HepG2 (cell line): ENCODE data around the gene POLR1D. TPM values are rescaled to one million over a fixed set of nuclear protein-coding genes. Genes with fewer than 3 reads are reported as not detected.

Experiments used
- ATAC-seq: fragments of 200-7000 bp; cut with Tn5 transposase; 3 replicates; pipeline ENCODE4 v1.9.1; 2020; ENCODE audit warnings: mild to moderate bottlenecking, moderate library complexity
- BruUV-seq: library from RNA; stranded (reverse); fragments of 400-500 nt; replicated peaks from 2 replicates; lab custom pipeline; 2021; lab: Mats Ljungman, UMichigan
- CTCF ChIA-PET: fragments of 300-600 bp; formaldehyde crosslinking; extraction: SDS; loops from one replicate; lab custom pipeline; 2021; ENCODE audit warnings: low total read pairs, inconsistent platforms, low intra/inter-chr PET ratio; lab: Yijun Ruan, JAX
- POLR2A ChIA-PET: fragments of 350-600 bp; sonication (Branson Sonifier 250); formaldehyde crosslinking; loops from one replicate; lab custom pipeline; 2020; ENCODE audit warnings: antibody characterized with exemption, inconsistent platforms; lab: Yijun Ruan, JAX
- DNase-seq: peaks from one replicate; pipeline ENCODE4 v3.0.0-alpha.2; 2015; ENCODE audit warnings: low spot score
- FAIRE-seq: peaks from 3 replicates; lab custom pipeline; 2011; peaks lifted over from hg19 to GRCh38; lab: Jason Lieb, UNC
- H2AFZ ChIP-seq: one replicate; pipeline ENCODE4 v1.6.1; 2011; ENCODE audit warnings: low read length, inconsistent platforms
- H3K27ac ChIP-seq: fragments of 300-600 bp; 3 replicates; pipeline ENCODE4 v1.8.0; 2011; ENCODE audit warnings: mixed run types, mild to moderate bottlenecking, mixed read lengths, low read length, inconsistent platforms; ENCODE audit not compliant: insufficient read depth; ENCODE audit errors: extremely low read length
- H3K27me3 ChIP-seq, 2 experiments: fragments of 200-600 bp in 1 of 2; 2 replicates in 1 of 2; 3 replicates in 1 of 2; pipeline versions ENCODE4 v1.6.0 to v1.8.0; 2011; ENCODE audit warnings: low read length in 2 of 2, mild to moderate bottlenecking in 2 of 2, moderate library complexity in 2 of 2, inconsistent platforms in 1 of 2; ENCODE audit not compliant: insufficient read depth in 2 of 2, control insufficient read depth in 1 of 2
- H3K36me3 ChIP-seq, 2 experiments: fragments of 200-600 bp in 1 of 2; replicated peaks in 1 of 2; 2 replicates in 1 of 2; 3 replicates in 1 of 2; pipeline versions ENCODE4 v1.5.1 to v1.8.0; 2011; ENCODE audit warnings: low read length in 2 of 2, inconsistent platforms in 1 of 2; ENCODE audit not compliant: insufficient read depth in 2 of 2, control insufficient read depth in 1 of 2
- H3K4me1 ChIP-seq: 2 replicates; pipeline ENCODE4 v1.5.1; 2012; ENCODE audit warnings: low read length, inconsistent platforms; ENCODE audit not compliant: insufficient read depth
- H3K4me2 ChIP-seq: 2 replicates; pipeline ENCODE4 v1.6.0; 2011; ENCODE audit warnings: low read depth, low read length, inconsistent platforms
- H3K4me3 ChIP-seq, 3 experiments: fragments of 200-600 bp in 1 of 3; sonication (generic), shearing (Covaris generic) in 1 of 3; replicated peaks in 1 of 3; 2 replicates each; pipeline ENCODE4 v1.5.1; 2011 to 2016; ENCODE audit warnings: low read length in 3 of 3, inconsistent platforms in 2 of 3, low read depth in 2 of 3, mild to moderate bottlenecking in 2 of 3, control low read depth in 1 of 3, mixed read lengths in 1 of 3; ENCODE audit not compliant: insufficient read depth in 1 of 3
- H3K79me2 ChIP-seq: one replicate; pipeline ENCODE4 v1.6.1; 2011; ENCODE audit warnings: low read length, inconsistent platforms; ENCODE audit not compliant: insufficient read depth
- H3K9ac ChIP-seq: 2 replicates; pipeline ENCODE4 v1.6.0; 2011; ENCODE audit warnings: mild to moderate bottlenecking, low read depth, low read length, inconsistent platforms; ENCODE audit not compliant: insufficient read depth
- H3K9me3 ChIP-seq: 2 replicates; pipeline ENCODE4 v1.5.1; 2012; ENCODE audit warnings: mild to moderate bottlenecking, low read length
- H4K20me1 ChIP-seq: 2 replicates; pipeline ENCODE4 v1.6.0; 2011; ENCODE audit warnings: inconsistent platforms, mild to moderate bottlenecking, low read length, moderate library complexity; ENCODE audit not compliant: insufficient read depth
- CREM ChIP-seq, 2 experiments: sonication (generic) in 1 of 2; formaldehyde crosslinking in 1 of 2; IDR thresholded peaks; 2 replicates each; pipeline versions ENCODE4 v1.4.0 to v1.6.1; 2016 to 2020; ENCODE audit warnings: antibody characterized with exemption in 1 of 2, mild to moderate bottlenecking in 1 of 2, missing genetic modification reagents in 1 of 2
- FOXP1 ChIP-seq, 2 experiments: fragments of 450-650 bp in 1 of 2; IDR thresholded peaks; 2 replicates each; pipeline ENCODE4 v1.6.1; 2017 to 2018; ENCODE audit warnings: antibody characterized with exemption in 1 of 2
- HDAC1 ChIP-seq: sonication (generic); formaldehyde crosslinking; IDR thresholded peaks from 2 replicates; pipeline ENCODE4 v1.5.1; 2020; ENCODE audit warnings: mild to moderate bottlenecking, missing genetic modification reagents
- MTF1 ChIP-seq: sonication (generic); formaldehyde crosslinking; IDR thresholded peaks from 2 replicates; pipeline ENCODE4 v1.5.0; 2020; ENCODE audit warnings: missing genetic modification reagents
- POLR2A ChIP-seq, 2 experiments: IDR thresholded peaks; 2 replicates each; pipeline ENCODE4 v1.6.1; 2011; ENCODE audit warnings: low read depth in 2 of 2, low read length in 2 of 2, mild to moderate bottlenecking in 1 of 2, moderate library complexity in 1 of 2; ENCODE audit not compliant: insufficient read depth in 1 of 2
- SNAI1 ChIP-seq: sonication (generic); formaldehyde crosslinking; IDR thresholded peaks from 2 replicates; pipeline ENCODE4 v1.5.0; 2020; ENCODE audit warnings: mild to moderate bottlenecking, missing genetic modification reagents, borderline replicate concordance
- TEAD3 ChIP-seq: optimal IDR thresholded peaks from 2 replicates; pipeline ENCODE3; 2016; ENCODE audit warnings: borderline replicate concordance
- ZNF232 ChIP-seq: sonication (generic); formaldehyde crosslinking; IDR thresholded peaks from 2 replicates; pipeline ENCODE4 v1.4.0; 2020; ENCODE audit warnings: missing genetic modification reagents, borderline replicate concordance
- WGBS: methylation state at CpG from one replicate; pipeline ENCODE4 v1.1.6; 2017; ENCODE audit warnings: low lambda C conversion rate; 5-methylcytosine and 5-hydroxymethylcytosine counted together
- in situ Hi-C: cut with HindIII; loops from 2 replicates; pipeline ENCODE4 v1.10.0; 2017; ENCODE audit warnings: low pct_unique_long_range_greater_than_20kb; ENCODE audit not compliant: extremely low pct_ligation_motif_present
- intact Hi-C: fragments of 100-400 bp; cut with micrococcal nuclease; formaldehyde crosslinking; loops from one replicate; pipeline ENCODE4 v1.10.0; 2022; ENCODE audit not compliant: unreplicated experiment
- polyA plus RNA-seq, 8 experiments: library from polyadenylated mRNA; depleted of rRNA in 3 of 8; stranded (reverse) in 7 of 8; unstranded in 1 of 8; fragments of >200 nt; fragmentation: Illumina TruSeq in 4 of 8; extraction: Trizol in 4 of 8; gene quantifications; 2 replicates each; pipeline versions ENCODE4 v1.2.1 to v1.2.3, GENCODE V29; 2011 to 2016; ENCODE audit warnings: low read depth in 4 of 8, missing spikeins in 1 of 8, mixed read lengths in 1 of 8; ENCODE audit not compliant: insufficient read depth in 1 of 8
- total RNA-seq, 5 experiments: library from RNA; depleted of rRNA; stranded (reverse); fragments of >200 nt; fragmentation: Illumina TruSeq; extraction: Trizol; gene quantifications; 2 replicates each; pipeline ENCODE4 v1.2.3, GENCODE V29; 2016; ENCODE audit warnings: low read depth in 1 of 5
- TF ChIP-seq, protein P1 (sequence below): IDR thresholded peaks from 2 replicates; pipeline ENCODE4 v1.6.1; 2016; ENCODE audit warnings: low read depth, missing genetic modification reagents, missing compliant biosample characterization
- TF ChIP-seq, protein P2 (sequence below): IDR thresholded peaks from 2 replicates; pipeline ENCODE4 v1.6.1; 2018; ENCODE audit warnings: missing genetic modification reagents
- TF ChIP-seq, protein P3 (sequence below): IDR thresholded peaks from 2 replicates; pipeline ENCODE4 v1.4.0; 2020; ENCODE audit warnings: mild to moderate bottlenecking, missing genetic modification reagents

The POLR1D gene
- total and polyA plus RNA-seq, 2 of the 13 experiments (the other 11 are each of a cell fraction or from before 2014, with no cell fraction given), result 183 to 490 TPM

DNA sequence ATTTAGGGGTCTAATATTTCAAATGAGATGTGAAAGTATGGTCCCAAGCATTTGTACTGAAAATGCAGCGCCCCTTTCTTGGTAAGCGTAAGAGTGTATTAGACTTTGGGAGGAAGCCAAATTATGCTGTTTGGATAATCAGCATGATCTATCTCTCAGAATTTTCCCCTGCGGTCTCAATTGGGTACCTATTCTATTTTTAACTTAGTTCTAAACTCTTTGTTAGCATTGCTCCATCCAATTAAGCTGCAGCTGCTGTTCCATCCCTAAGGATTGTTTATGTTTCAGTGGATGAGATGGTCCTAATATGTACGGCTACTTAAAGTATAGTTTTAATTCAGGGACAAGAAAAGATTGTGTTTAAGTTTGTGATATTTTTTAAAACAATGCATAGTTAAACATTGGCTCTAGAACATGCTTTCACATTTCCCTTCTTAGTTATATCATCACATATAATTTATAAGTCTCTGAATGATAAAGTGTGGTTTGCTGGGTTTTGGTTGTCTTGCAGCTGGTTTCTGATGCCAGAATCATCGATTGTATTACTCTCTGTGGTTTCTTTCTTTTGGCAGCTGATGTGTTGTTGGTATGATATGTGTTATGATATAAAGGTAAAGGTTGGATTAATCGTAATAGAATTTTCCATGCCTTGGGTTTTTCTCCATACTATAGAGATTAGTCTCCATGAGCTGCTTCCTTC is 15.0 kb downstream of the POLR1D start (continued):
- TF ChIP-seq, protein P1, sequence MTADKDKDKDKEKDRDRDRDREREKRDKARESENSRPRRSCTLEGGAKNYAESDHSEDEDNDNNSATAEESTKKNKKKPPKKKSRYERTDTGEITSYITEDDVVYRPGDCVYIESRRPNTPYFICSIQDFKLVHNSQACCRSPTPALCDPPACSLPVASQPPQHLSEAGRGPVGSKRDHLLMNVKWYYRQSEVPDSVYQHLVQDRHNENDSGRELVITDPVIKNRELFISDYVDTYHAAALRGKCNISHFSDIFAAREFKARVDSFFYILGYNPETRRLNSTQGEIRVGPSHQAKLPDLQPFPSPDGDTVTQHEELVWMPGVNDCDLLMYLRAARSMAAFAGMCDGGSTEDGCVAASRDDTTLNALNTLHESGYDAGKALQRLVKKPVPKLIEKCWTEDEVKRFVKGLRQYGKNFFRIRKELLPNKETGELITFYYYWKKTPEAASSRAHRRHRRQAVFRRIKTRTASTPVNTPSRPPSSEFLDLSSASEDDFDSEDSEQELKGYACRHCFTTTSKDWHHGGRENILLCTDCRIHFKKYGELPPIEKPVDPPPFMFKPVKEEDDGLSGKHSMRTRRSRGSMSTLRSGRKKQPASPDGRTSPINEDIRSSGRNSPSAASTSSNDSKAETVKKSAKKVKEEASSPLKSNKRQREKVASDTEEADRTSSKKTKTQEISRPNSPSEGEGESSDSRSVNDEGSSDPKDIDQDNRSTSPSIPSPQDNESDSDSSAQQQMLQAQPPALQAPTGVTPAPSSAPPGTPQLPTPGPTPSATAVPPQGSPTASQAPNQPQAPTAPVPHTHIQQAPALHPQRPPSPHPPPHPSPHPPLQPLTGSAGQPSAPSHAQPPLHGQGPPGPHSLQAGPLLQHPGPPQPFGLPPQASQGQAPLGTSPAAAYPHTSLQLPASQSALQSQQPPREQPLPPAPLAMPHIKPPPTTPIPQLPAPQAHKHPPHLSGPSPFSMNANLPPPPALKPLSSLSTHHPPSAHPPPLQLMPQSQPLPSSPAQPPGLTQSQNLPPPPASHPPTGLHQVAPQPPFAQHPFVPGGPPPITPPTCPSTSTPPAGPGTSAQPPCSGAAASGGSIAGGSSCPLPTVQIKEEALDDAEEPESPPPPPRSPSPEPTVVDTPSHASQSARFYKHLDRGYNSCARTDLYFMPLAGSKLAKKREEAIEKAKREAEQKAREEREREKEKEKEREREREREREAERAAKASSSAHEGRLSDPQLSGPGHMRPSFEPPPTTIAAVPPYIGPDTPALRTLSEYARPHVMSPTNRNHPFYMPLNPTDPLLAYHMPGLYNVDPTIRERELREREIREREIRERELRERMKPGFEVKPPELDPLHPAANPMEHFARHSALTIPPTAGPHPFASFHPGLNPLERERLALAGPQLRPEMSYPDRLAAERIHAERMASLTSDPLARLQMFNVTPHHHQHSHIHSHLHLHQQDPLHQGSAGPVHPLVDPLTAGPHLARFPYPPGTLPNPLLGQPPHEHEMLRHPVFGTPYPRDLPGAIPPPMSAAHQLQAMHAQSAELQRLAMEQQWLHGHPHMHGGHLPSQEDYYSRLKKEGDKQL, result no peak
- TF ChIP-seq, protein P2, sequence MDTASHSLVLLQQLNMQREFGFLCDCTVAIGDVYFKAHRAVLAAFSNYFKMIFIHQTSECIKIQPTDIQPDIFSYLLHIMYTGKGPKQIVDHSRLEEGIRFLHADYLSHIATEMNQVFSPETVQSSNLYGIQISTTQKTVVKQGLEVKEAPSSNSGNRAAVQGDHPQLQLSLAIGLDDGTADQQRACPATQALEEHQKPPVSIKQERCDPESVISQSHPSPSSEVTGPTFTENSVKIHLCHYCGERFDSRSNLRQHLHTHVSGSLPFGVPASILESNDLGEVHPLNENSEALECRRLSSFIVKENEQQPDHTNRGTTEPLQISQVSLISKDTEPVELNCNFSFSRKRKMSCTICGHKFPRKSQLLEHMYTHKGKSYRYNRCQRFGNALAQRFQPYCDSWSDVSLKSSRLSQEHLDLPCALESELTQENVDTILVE (CRISPR knock-in tag), result no peak

DNA sequence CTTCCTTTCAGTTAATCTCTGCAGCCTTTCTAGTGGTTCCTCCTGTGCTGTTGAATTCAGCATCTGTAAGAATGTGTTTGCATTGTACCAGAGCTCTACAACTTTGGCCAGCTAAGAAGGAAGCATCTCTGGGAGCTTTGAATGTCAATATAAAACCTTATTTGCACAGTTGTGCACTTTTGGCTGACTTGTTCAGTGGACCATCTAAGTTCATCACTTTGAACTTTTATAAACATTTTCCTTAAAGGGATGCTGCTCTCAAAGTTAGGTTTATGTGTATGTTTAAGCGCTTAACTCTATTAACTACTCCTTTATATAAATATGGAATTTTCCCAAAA is 15.6 kb downstream of the POLR1D start:
- Histone ChIP-seq H3K9ac (no peak overlapping the region), H3K4me1 (peaks cover 56% of the 10 kb centered on the region), H3K79me2 (peaks cover 35% of the 10 kb centered on the region), H3K36me3 (peaks cover 0 to 7% of the 10 kb centered on the region in 2 experiments; a peak in 1 of 5 replicates), H4K20me1 (no peaks in the 10 kb centered on the region), H3K4me2 (no peak overlapping the region), H3K4me3 (no peak overlapping the region), H3K27ac (no peak overlapping the region), H3K9me3 (no peaks in the 10 kb centered on the region), H3K27me3 (no peaks in the 10 kb centered on the region), H2AFZ (no peak overlapping the region)
- FAIRE-seq (peak; percentile 67), DNase-seq (peak; percentile 55), ATAC-seq (peak; percentile 50)
- ChIA-PET POLR2A (interaction anchor here (1.2 kb wide), 1 partner anchor 16 kb away, joined by 4 read pairs; no protein-coding TSS in a partner anchor), CTCF (no interaction called here)
- in situ Hi-C loops (no loop called here), intact Hi-C loops (no loop called here)
- no TSS peak for BruUV-seq
- WGBS, result 87% methylated on average over 1 of the region's 1 CpG
- TF ChIP-seq TEAD3 (peak; percentile 30), MTF1 (CRISPR knock-in tag) (no peak), SNAI1 (CRISPR knock-in tag) (no peak), FOXP1 (IDR thresholded peaks at IDR 0.05) (no peak), FOXP1 (CRISPR knock-in tag; IDR thresholded peaks at IDR 0.05) (0 out of 2 replicates have a peak, but pooled peaks have one; percentile 19), HDAC1 (no peak), CREM (IDR thresholded peaks at IDR 0.05) (peak; percentile 19; the same call in 1 of the 2 replicates), CREM (CRISPR knock-in tag; IDR thresholded peaks at IDR 0.05) (no peak), ZNF232 (CRISPR knock-in tag) (no peak), POLR2A (IDR thresholded peaks at IDR 0.05; ENCODE audit: insufficient read depth in 1 of 2, low read depth in 2 of 2, low read length in 2 of 2) (no peak)
- TF ChIP-seq, protein P3, sequence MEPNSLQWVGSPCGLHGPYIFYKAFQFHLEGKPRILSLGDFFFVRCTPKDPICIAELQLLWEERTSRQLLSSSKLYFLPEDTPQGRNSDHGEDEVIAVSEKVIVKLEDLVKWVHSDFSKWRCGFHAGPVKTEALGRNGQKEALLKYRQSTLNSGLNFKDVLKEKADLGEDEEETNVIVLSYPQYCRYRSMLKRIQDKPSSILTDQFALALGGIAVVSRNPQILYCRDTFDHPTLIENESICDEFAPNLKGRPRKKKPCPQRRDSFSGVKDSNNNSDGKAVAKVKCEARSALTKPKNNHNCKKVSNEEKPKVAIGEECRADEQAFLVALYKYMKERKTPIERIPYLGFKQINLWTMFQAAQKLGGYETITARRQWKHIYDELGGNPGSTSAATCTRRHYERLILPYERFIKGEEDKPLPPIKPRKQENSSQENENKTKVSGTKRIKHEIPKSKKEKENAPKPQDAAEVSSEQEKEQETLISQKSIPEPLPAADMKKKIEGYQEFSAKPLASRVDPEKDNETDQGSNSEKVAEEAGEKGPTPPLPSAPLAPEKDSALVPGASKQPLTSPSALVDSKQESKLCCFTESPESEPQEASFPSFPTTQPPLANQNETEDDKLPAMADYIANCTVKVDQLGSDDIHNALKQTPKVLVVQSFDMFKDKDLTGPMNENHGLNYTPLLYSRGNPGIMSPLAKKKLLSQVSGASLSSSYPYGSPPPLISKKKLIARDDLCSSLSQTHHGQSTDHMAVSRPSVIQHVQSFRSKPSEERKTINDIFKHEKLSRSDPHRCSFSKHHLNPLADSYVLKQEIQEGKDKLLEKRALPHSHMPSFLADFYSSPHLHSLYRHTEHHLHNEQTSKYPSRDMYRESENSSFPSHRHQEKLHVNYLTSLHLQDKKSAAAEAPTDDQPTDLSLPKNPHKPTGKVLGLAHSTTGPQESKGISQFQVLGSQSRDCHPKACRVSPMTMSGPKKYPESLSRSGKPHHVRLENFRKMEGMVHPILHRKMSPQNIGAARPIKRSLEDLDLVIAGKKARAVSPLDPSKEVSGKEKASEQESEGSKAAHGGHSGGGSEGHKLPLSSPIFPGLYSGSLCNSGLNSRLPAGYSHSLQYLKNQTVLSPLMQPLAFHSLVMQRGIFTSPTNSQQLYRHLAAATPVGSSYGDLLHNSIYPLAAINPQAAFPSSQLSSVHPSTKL, result peak; percentile 68
